ENCODE data around the gene FERMT2.

FERMT2 gene

GRCh38 chr14:52853522-52853854 lies 97.4 kb downstream of the FERMT2 start:
- no peak for DNase-seq (ENCODE audit: low spot score)
- no peak for TF ChIP-seq CTCF (IDR thresholded peaks at IDR 0.05; ENCODE audit: borderline replicate concordance, control extremely low read depth, extremely low read depth, insufficient read depth, missing control alignments)
- in situ Hi-C loops (cut with MboI; ENCODE audit: low sequenced_read_pairs, unreplicated experiment): no loop called here

GRCh38 chr14:52852810-52853521 lies 97.9 kb downstream of the FERMT2 start:
- in situ Hi-C loops (cut with MboI; ENCODE audit: low sequenced_read_pairs, unreplicated experiment): no loop called here
- TF ChIP-seq CTCF (IDR thresholded peaks at IDR 0.05; ENCODE audit: borderline replicate concordance, control extremely low read depth, extremely low read depth, insufficient read depth, missing control alignments): no peak
- no peak for DNase-seq (ENCODE audit: low spot score)

- in situ Hi-C loops (cut with MboI; ENCODE audit: low sequenced_read_pairs, unreplicated experiment): no loop called here
- no peak for DNase-seq (ENCODE audit: low spot score)
- no peak for TF ChIP-seq CTCF (IDR thresholded peaks at IDR 0.05; ENCODE audit: borderline replicate concordance, control extremely low read depth, extremely low read depth, insufficient read depth, missing control alignments)
These were observed 100.4 kb downstream of the FERMT2 start for GRCh38 chr14:52850451-52850909.

GRCh38 chr14:52848626-52849025 lies 102.2 kb downstream of the FERMT2 start:
- TF ChIP-seq CTCF (IDR thresholded peaks at IDR 0.05; ENCODE audit: borderline replicate concordance, control extremely low read depth, extremely low read depth, insufficient read depth, missing control alignments): no peak
- in situ Hi-C loops (cut with MboI; ENCODE audit: low sequenced_read_pairs, unreplicated experiment): no loop called here
- DNase-seq (ENCODE audit: low spot score): no peak

- TF ChIP-seq CTCF (IDR thresholded peaks at IDR 0.05; ENCODE audit: borderline replicate concordance, control extremely low read depth, extremely low read depth, insufficient read depth, missing control alignments): no peak
- no peak for DNase-seq (ENCODE audit: low spot score)
- in situ Hi-C loops (cut with MboI; ENCODE audit: low sequenced_read_pairs, unreplicated experiment): no loop called here
These were observed 104.3 kb downstream of the FERMT2 start for GRCh38 chr14:52846591-52846990.

GRCh38 chr14:52845081-52845480 lies 105.8 kb downstream of the FERMT2 start:
- in situ Hi-C loops (cut with MboI; ENCODE audit: low sequenced_read_pairs, unreplicated experiment): no loop called here
- DNase-seq (ENCODE audit: low spot score): no peak
- TF ChIP-seq CTCF (IDR thresholded peaks at IDR 0.05; ENCODE audit: borderline replicate concordance, control extremely low read depth, extremely low read depth, insufficient read depth, missing control alignments): no peak

All from GM13976 (cell line).